GM12878 (cell line): Measurements from ENCODE around the gene DERL2. TPM values are rescaled to one million over a fixed set of nuclear protein-coding genes. Genes with fewer than 3 reads are reported as not detected.

Experiments used
- ATAC-seq: fragments of 200-7000 bp; cut with Tn5 transposase; 3 replicates; pipeline ENCODE4 v1.9.1; 2020; ENCODE audit warnings: mild to moderate bottlenecking, moderate library complexity
- BruUV-seq: library from RNA; stranded (reverse); fragments of 400-500 nt; replicated peaks from 2 replicates; lab custom pipeline; 2021; lab: Mats Ljungman, UMichigan
- CTCF ChIA-PET: fragments of 300-600 bp; sonication (Branson Sonifier 250); formaldehyde crosslinking; extraction: SDS; loops from one replicate; lab custom pipeline; 2021; ENCODE audit warnings: inconsistent platforms; lab: Yijun Ruan, JAX
- POLR2A ChIA-PET: fragments of 350-600 bp; formaldehyde crosslinking; extraction: SDS; loops from one replicate; lab custom pipeline; 2021; ENCODE audit warnings: inconsistent platforms; lab: Charles Lee
- RAD21 ChIA-PET: fragments of 300-600 bp; sonication (Branson Sonifier 250); formaldehyde crosslinking; loops from one replicate; lab custom pipeline; 2023; ENCODE audit warnings: antibody characterized with exemption; ENCODE audit not compliant: unreplicated experiment; lab: Charles Lee
- SMC1A ChIA-PET: fragments of 300-600 bp; sonication (Branson Sonifier 250); formaldehyde crosslinking; loops from one replicate; lab custom pipeline; 2023; ENCODE audit not compliant: unreplicated experiment, uncharacterized antibody; lab: Charles Lee
- DNase-seq: peaks from one replicate; pipeline ENCODE4 v3.0.0-alpha.2; 2011; ENCODE audit warnings: low read depth, low spot score
- FAIRE-seq: peaks from 3 replicates; lab custom pipeline; 2011; peaks lifted over from hg19 to GRCh38; lab: Jason Lieb, UNC
- H2AFZ ChIP-seq: 2 replicates; pipeline ENCODE4 v1.6.0; 2011; ENCODE audit warnings: low read depth, low read length, control low read depth; ENCODE audit not compliant: control insufficient read depth
- H3K27ac ChIP-seq: 2 replicates; pipeline ENCODE4 v1.5.1; 2011; ENCODE audit warnings: control low read depth; ENCODE audit not compliant: control insufficient read depth, insufficient read depth
- H3K27me3 ChIP-seq, 2 experiments: replicated peaks in 1 of 2; 2 replicates each; pipeline versions ENCODE4 v1.6.0 to v1.6.1; 2011; ENCODE audit warnings: low read length in 1 of 2; ENCODE audit not compliant: control insufficient read depth in 2 of 2, insufficient read depth in 2 of 2
- H3K36me3 ChIP-seq, 2 experiments: 2 replicates each; pipeline ENCODE4 v1.5.1; 2011; ENCODE audit warnings: low read length in 1 of 2; ENCODE audit not compliant: control insufficient read depth in 2 of 2, insufficient read depth in 2 of 2
- H3K4me1 ChIP-seq: 2 replicates; pipeline ENCODE4 v1.6.1; 2011; ENCODE audit warnings: mild to moderate bottlenecking, low read length, moderate library complexity, mixed read lengths; ENCODE audit not compliant: control insufficient read depth, insufficient read depth
- H3K4me2 ChIP-seq: 2 replicates; pipeline ENCODE4 v1.6.0; 2011; ENCODE audit warnings: control low read depth; ENCODE audit not compliant: control insufficient read depth, insufficient read depth
- H3K4me3 ChIP-seq: fragments of 200-600 bp; sonication (generic); 2 replicates; pipeline ENCODE4 v1.5.1; 2016
- H3K79me2 ChIP-seq: 2 replicates; pipeline ENCODE4 v1.6.0; 2011; ENCODE audit warnings: low read length; ENCODE audit not compliant: control insufficient read depth, insufficient read depth
- H3K9ac ChIP-seq: 2 replicates; pipeline ENCODE4 v1.8.0; 2011; ENCODE audit warnings: low read length, control low read depth, mixed read lengths; ENCODE audit not compliant: control insufficient read depth, insufficient read depth
- H3K9me3 ChIP-seq: replicated peaks from 3 replicates; pipeline ENCODE4 v1.5.1; 2011; ENCODE audit warnings: mild to moderate bottlenecking, low read length; ENCODE audit not compliant: control insufficient read depth, insufficient read depth
- H4K20me1 ChIP-seq: 2 replicates; pipeline ENCODE4 v1.6.0; 2011; ENCODE audit not compliant: control insufficient read depth, insufficient read depth
- MYB ChIP-seq: fragments of 150-350 bp; IDR thresholded peaks from 2 replicates; pipeline ENCODE4 v1.6.1; 2014; ENCODE audit warnings: mild to moderate bottlenecking, low read depth, low read length, borderline replicate concordance
- NFXL1 ChIP-seq: fragments of 450-650 bp; IDR thresholded peaks from 2 replicates; pipeline ENCODE4 v1.6.1; 2017; ENCODE audit warnings: antibody characterized with exemption, mild to moderate bottlenecking, borderline replicate concordance
- PBX3 ChIP-seq: IDR thresholded peaks from 2 replicates; pipeline ENCODE4 v1.6.1; 2011; ENCODE audit warnings: mild to moderate bottlenecking, low read depth, low read length, moderate library complexity; ENCODE audit not compliant: insufficient replicate concordance
- TCF12 ChIP-seq: IDR thresholded peaks from 2 replicates; pipeline ENCODE4 v1.6.1; 2011; ENCODE audit warnings: low read depth, mild to moderate bottlenecking, low read length
- WGBS: methylation state at CpG from one replicate; pipeline ENCODE4 v1.1.6; 2016; ENCODE audit warnings: low lambda C conversion rate; ENCODE audit not compliant: insufficient replicate concordance, insufficient coverage; ENCODE audit errors: missing lambda C conversion rate; 5-methylcytosine and 5-hydroxymethylcytosine counted together
- in situ Hi-C: fragments of 300-500 bp; cut with MboI; formaldehyde crosslinking; loops from 9 replicates; pipeline ENCODE4 v1.14.3; 2018; ENCODE audit warnings: mixed read lengths
- intact Hi-C: fragments of 100-400 bp; cut with micrococcal nuclease; formaldehyde crosslinking; loops from one replicate; pipeline ENCODE4 v1.14.2; 2022; ENCODE audit not compliant: unreplicated experiment
- polyA plus RNA-seq, 11 experiments: library from polyadenylated mRNA; depleted of rRNA in 4 of 11; unstranded in 6 of 11; stranded (reverse) in 5 of 11; fragments of >200 nt; fragmentation: Nextera tagmentation in 4 of 11; fragmentation: Illumina TruSeq in 1 of 11; extraction: Ambion mirVana in 4 of 11; extraction: Trizol in 1 of 11; gene quantifications; 1 replicate in 1 of 11; 2 replicates in 10 of 11; pipeline versions ENCODE4 v1.2.1 to v1.2.3, GENCODE V29; 2011 to 2016; ENCODE audit warnings: inconsistent platforms in 2 of 11, missing spikeins in 2 of 11, low read depth in 1 of 11
- total RNA-seq, 4 experiments: library from RNA; depleted of rRNA in 3 of 4; stranded (reverse); fragments of >200 nt in 3 of 4; fragmentation: Illumina TruSeq in 1 of 4; extraction: Trizol in 1 of 4; gene quantifications; 2 replicates each; pipeline versions ENCODE4 v1.2.1 to v1.2.3, GENCODE V29; 2013 to 2021
- TF ChIP-seq, protein P1 (sequence below): fragments of 450-650 bp; IDR thresholded peaks from 2 replicates; pipeline ENCODE4 v1.6.1; 2016; ENCODE audit warnings: mild to moderate bottlenecking

Gene DERL2
- total and polyA plus RNA-seq, 10 of the 15 experiments (the other 5 are each of a cell fraction or from before 2014, with no cell fraction given), result 40.5 to 236 (median 69.3) TPM

DNA sequence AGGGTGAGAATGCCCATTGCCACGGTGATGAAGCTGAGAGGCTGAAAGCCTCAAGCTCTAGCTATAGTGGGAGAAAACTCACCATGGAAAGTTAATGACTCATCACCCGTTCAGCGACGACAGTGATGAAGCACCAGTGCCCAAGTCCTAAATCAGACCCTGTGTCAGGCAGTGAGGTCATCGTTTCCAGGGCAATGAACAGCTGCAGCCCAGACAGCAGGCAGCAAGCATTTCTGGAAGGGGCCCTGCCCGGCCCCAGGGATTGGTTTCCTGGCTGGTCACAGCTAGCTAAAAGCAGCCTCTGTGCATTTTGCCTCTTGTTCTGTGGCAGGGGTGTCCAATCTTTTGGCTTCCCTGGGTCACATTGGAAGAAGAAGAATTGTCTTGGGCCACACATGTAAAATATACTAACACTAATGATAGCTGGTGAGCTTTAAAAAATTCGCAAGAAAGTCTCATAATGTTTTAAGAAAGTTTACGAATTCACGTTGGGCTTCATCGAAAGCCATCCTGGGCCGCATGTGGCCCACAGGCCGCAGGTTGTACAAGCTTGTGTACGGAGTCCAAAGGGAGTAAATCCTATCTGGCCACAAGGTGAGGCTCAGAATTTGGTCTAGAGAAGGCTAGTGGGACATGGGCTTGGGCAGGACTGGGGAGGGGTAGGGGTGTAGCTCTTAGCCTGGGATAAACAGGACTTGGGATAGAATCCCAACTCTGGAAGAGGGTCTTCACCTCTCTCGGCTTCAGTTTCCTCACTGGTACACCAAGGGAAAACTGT, 41.0 kb upstream of the DERL2 start:
- DNase-seq, result no peak
- BruUV-seq, result no TSS peak
- H4K20me1 ChIP-seq, result no peaks in the 10 kb centered on the region

More for the DNA sequence above, 41.0 kb upstream of the DERL2 start:
- FAIRE-seq, result no peak
- POLR2A ChIA-PET, result no interaction called here
- no peak overlapping the region for H3K4me3 ChIP-seq
- SMC1A ChIA-PET, result no interaction called here
- peaks cover 0 to 10% of the 10 kb centered on the region in 2 experiments; a peak in 2 of 4 replicates for H3K36me3 ChIP-seq
- no peaks in the 10 kb centered on the region for H3K79me2 ChIP-seq
- 76% methylated on average over 14 of the region's 14 CpGs for WGBS
- H3K27me3 ChIP-seq, result no peaks in the 10 kb centered on the region
- in situ Hi-C loops, result no loop called here
- TF ChIP-seq MYB (no peak), PBX3 (peak; percentile 17), NFXL1 (no peak), TCF12 (0 out of 2 replicates have a peak, but pooled peaks have one; percentile 14)
- TF ChIP-seq, protein P1, sequence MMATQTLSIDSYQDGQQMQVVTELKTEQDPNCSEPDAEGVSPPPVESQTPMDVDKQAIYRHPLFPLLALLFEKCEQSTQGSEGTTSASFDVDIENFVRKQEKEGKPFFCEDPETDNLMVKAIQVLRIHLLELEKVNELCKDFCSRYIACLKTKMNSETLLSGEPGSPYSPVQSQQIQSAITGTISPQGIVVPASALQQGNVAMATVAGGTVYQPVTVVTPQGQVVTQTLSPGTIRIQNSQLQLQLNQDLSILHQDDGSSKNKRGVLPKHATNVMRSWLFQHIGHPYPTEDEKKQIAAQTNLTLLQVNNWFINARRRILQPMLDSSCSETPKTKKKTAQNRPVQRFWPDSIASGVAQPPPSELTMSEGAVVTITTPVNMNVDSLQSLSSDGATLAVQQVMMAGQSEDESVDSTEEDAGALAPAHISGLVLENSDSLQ, result peak; percentile 50
- TF ChIP-seq, all 136 proteins: peak for 3
- no peak overlapping the region for H2AFZ ChIP-seq
- ChIA-PET CTCF (interaction anchor here (1.1 kb wide), 1 partner anchor 8 kb away, joined by 4 read pairs; no protein-coding TSS in a partner anchor), RAD21 (no interaction called here)
- ATAC-seq, result peak; percentile 79
- no peaks in the 10 kb centered on the region for H3K4me1 ChIP-seq
- no peak overlapping the region for H3K9ac ChIP-seq
- H3K9me3 ChIP-seq, result no peaks in the 10 kb centered on the region
- intact Hi-C loops, result no loop called here
- no peak overlapping the region for H3K27ac ChIP-seq
- no peak overlapping the region for H3K4me2 ChIP-seq
